Lower lobe of right lung (tissue), 2 donors: ENCODE data around the gene PSMD2. TPM values are rescaled to one million over a fixed set of nuclear protein-coding genes. Genes with fewer than 3 reads are reported as not detected.

ENCODE experiments used
- ATAC-seq, 2 donors: fragments of 200-7000 bp; cut with Tn5 transposase; one replicate each; pipeline ENCODE4 v1.9.1; 2020 to 2022; ENCODE audit warnings: mild to moderate bottlenecking in 2 of 2, moderate library complexity in 2 of 2
- DNase-seq: peaks from one replicate; pipeline ENCODE4 v3.0.0-alpha.2; 2020
- H3K27ac ChIP-seq: fragments of 200-600 bp; one replicate; pipeline ENCODE4 v1.8.0; 2022
- H3K27me3 ChIP-seq: fragments of 200-600 bp; one replicate; pipeline ENCODE4 v1.8.0; 2022; ENCODE audit warnings: low read depth
- H3K36me3 ChIP-seq: fragments of 200-600 bp; one replicate; pipeline ENCODE4 v1.8.0; 2022; ENCODE audit warnings: mild to moderate bottlenecking
- H3K4me1 ChIP-seq: fragments of 200-600 bp; one replicate; pipeline ENCODE4 v1.8.0; 2022
- H3K4me3 ChIP-seq: fragments of 200-600 bp; one replicate; pipeline ENCODE4 v1.8.0; 2022; ENCODE audit warnings: mild to moderate bottlenecking
- H3K9me3 ChIP-seq: fragments of 200-600 bp; one replicate; pipeline ENCODE4 v1.8.0; 2022
- CTCF ChIP-seq: fragments of 200-600 bp; IDR thresholded peaks from one replicate; pipeline ENCODE4 v1.8.0; 2022; ENCODE audit warnings: antibody characterized with exemption, mild to moderate bottlenecking
- intact Hi-C: fragments of 100-400 bp; cut with DNase I; formaldehyde crosslinking; loops from one replicate; pipeline ENCODE4 v1.11.0; 2022
- long read RNA-seq: library from polyadenylated mRNA; unstranded; transcript quantifications from one replicate; pipeline ENCODE4 v2.0.0, GENCODE V29; 2021
- total RNA-seq: library from RNA; stranded (reverse); fragmentation: NEBNext Ultra II Directional; extraction: Animal tissue kit (Norgen Biotek cat#: 25700); gene quantifications from one replicate; pipeline ENCODE4 v1.2.1, GENCODE V29; 2021
- donor health status: DM: no; HTN: yes; CAD: no; lungs with severe emphysema.

Gene PSMD2
- 135 TPM for total RNA-seq
- long read RNA-seq, transcript PSMD2-201 (21 exons, 3,449 nt): major isoform, 358 of 476 reads
- long read RNA-seq, partial matches to known transcripts: 69 of 476 reads
- long read RNA-seq, other reads (novel, unspliced or antisense): 47 of 476 reads

- Histone ChIP-seq H3K27ac (peak within 1 kb of the TSS; percentile 85), H3K36me3 (peaks cover 37% of the 10 kb centered on the region), H3K9me3 (no peaks in the 10 kb centered on the region), H3K4me1 (peaks cover 14% of the 10 kb centered on the region), H3K27me3 (no peaks in the 10 kb centered on the region), H3K4me3 (peak within 1 kb of the TSS; percentile 99)
- intact Hi-C loops: no loop called here
- ATAC-seq (peak; percentile 99 to 100), DNase-seq (peak; percentile 98)
- no peak for TF ChIP-seq CTCF
Measured at GRCh38 chr3:184298759-184299487, at the start of gene PSMD2. Gene PSMD2 (plus strand): TSS chr3:184299241. CDS start chr3:184299267, 26 bp downstream.

GRCh38 chr3:184249412-184250166 is 49.5 kb upstream of the PSMD2 start, which contains the start of gene EEF1AKMT4:
Gene EEF1AKMT4 (plus strand): TSS chr3:184249672. CDS start chr3:184249695, 23 bp downstream.
- H3K36me3 ChIP-seq: peaks cover 10% of the 10 kb centered on the region
- TF ChIP-seq CTCF: peak; percentile 60
- ATAC-seq (peak; percentile 98 to 99), DNase-seq (peak; percentile 97)
- no peaks in the 10 kb centered on the region for H3K9me3 ChIP-seq
- peak within 1 kb of the TSS; percentile 88 for H3K27ac ChIP-seq
- no peaks in the 10 kb centered on the region for H3K27me3 ChIP-seq
- intact Hi-C loops: no loop called here
- peak within 1 kb of the TSS; percentile 92 for H3K4me3 ChIP-seq
- peaks cover 17% of the 10 kb centered on the region for H3K4me1 ChIP-seq

GRCh38 chr3:184250167-184250828 is 48.7 kb upstream of the PSMD2 start:
- intact Hi-C loops: no loop called here

GRCh38 chr3:184255291-184256039 is 43.6 kb upstream of the PSMD2 start:
- intact Hi-C loops: no loop called here
- TF ChIP-seq CTCF: no peak
- DNase-seq: no peak
- Histone ChIP-seq H3K36me3 (no peaks in the 10 kb centered on the region), H3K4me1 (peaks cover 7% of the 10 kb centered on the region), H3K4me3 (no peak overlapping the region), H3K27me3 (peaks cover 17% of the 10 kb centered on the region), H3K27ac (no peak overlapping the region), H3K9me3 (no peaks in the 10 kb centered on the region)
- ATAC-seq: no peak

More at GRCh38 chr3:184250167-184250828, 48.7 kb upstream of the PSMD2 start:
- ATAC-seq (peak; percentile 90 to 93), DNase-seq (peak; percentile 89)
- Histone ChIP-seq H3K4me1 (peaks cover 17% of the 10 kb centered on the region), H3K27ac (peak overlapping the region; percentile 66), H3K27me3 (no peaks in the 10 kb centered on the region), H3K36me3 (peaks cover 3% of the 10 kb centered on the region), H3K4me3 (peak overlapping the region; percentile 92), H3K9me3 (no peaks in the 10 kb centered on the region)
- TF ChIP-seq CTCF: peak; percentile 94
